Germinal center (tissue), 1 donor: ENCODE data around the gene PNO1.
A peak's percentile ranks its signal among the peaks of the same experiment; 100 is the strongest.

ENCODE experiments used
- DNase-seq: peaks from one replicate; pipeline ENCODE4 v3.0.0; 2012; ENCODE audit warnings: mixed read lengths, low spot score

The PNO1 gene

GRCh38 chr2:68195096-68195495 is 37.4 kb downstream of the PNO1 start:
- DNase-seq = no peak

DNA sequence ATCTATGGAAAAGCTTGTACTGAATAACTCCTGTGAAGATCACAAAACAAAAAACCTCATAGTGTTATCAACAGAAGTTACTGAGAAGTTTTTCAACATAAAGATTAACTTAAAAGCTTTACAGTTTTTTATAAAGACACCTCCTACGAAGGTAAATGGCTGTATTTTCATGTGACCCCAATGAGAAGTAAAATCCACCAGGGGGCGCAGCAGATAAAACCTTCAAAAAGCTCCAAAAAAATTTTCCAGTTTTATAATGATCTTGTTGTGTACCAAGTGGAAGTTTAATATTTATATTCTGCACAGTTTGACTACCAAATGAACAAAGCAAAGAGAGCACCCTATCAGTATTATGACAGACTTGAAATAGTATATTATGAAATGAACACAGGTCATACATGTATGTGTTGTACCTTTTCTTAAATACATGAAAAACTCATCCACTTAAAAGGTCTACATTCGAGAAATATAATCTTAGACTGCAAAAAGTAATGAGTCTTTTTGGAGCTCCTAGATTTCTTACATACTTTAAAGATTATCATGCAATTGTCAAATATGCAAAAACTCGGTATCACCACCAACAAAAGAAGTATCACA is 38.5 kb downstream of the PNO1 start:
- peak; percentile 30 for DNase-seq

DNA sequence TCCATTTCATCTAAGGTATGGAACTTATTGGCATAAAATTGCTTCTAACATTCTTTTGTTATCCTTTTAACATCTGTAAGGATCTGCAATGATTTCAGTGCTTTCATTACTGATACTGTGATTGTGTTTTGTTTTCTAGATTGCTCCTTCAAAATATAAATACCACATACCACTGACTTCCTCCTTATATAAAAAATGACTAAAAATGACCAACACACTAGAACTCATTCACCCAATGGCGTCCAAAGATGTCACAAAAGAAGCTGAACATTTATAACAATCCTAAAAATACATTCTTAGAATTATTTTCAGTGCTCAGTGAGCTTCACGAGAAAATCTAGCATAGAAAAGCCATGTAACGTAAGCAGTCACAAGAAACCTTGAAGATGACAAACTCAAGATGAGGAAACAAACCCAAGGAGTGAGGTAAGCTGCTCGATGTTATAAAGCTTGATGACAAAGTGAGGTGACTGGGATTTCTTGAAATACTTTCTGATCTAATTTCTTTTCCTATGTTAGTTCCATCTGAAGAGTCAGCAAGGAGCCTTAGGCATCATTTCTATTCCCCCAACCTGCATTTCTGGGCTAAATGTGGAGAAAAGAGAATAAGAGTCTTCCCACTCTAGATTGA is 42.6 kb downstream of the PNO1 start:
- DNase-seq = no peak

DNA sequence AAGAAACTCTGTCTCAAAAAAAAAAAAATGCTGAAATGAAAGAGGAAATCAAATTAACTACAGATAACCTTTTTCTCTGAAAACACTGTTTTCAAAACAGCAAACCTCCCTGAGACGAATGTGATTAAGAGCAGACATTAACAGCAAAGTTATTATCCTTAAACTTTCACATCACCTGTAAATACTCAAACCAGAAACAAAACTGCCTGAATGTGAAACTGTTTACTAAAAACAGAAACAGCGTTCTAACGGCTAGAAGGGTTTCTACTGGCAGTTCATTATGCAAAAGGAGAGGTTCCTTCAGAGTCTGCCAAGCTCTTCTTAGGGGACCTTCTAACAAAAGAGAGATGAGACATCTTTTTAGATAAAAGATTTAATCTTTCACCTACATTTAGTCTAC is 45.9 kb downstream of the PNO1 start:
- peak; percentile 50 for DNase-seq

- no peak for DNase-seq
These were observed 49.1 kb downstream of the PNO1 start for GRCh38 chr2:68206793-68207192.

- DNase-seq = no peak
These were observed 56.7 kb downstream of the PNO1 start for GRCh38 chr2:68214381-68214780.

GRCh38 chr2:68216454-68217310 is 59.0 kb downstream of the PNO1 start:
- no peak for DNase-seq

- no peak for DNase-seq
These were observed 60.0 kb downstream of the PNO1 start for GRCh38 chr2:68217729-68218128.

- no peak for DNase-seq
These were observed 60.7 kb downstream of the PNO1 start for GRCh38 chr2:68218343-68218901.

DNA sequence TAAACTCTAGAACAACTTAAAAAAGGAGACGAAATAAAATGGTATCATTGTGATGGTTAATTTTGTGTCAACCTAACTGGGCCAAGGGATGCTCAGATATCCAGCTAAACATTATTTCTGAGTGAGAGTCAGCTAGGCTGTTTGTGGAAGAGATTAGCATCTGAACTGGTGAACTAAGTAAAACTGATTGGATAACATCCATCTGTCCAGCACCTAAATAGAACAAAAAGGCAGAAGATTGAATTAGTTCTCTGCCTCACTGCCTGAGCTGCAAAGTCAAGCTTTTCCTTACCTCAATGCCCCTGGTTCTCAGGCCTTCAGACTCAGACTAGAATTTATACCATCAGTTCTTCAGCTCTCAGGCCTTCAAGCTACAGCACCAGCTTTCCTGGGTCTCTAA is 64.6 kb downstream of the PNO1 start:
- no peak for DNase-seq

DNA sequence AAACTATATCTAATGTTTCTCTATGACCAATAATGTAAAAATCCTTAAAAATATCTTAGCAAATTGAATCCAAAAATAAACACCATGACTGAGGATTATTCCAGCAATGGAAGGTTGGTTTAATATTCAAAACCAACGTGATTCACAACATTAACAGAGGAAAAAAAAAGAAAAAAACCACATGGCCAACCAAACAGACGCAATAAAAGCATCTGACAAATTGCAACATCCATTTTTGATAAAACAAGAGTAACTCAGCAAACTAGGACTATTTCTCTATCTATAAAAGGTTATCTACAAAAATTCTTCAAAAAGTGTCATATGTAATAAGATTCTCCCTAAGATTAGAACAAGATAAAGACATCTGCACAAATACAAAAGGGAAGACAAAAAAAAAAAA is 65.7 kb downstream of the PNO1 start:
- no peak for DNase-seq

DNA sequence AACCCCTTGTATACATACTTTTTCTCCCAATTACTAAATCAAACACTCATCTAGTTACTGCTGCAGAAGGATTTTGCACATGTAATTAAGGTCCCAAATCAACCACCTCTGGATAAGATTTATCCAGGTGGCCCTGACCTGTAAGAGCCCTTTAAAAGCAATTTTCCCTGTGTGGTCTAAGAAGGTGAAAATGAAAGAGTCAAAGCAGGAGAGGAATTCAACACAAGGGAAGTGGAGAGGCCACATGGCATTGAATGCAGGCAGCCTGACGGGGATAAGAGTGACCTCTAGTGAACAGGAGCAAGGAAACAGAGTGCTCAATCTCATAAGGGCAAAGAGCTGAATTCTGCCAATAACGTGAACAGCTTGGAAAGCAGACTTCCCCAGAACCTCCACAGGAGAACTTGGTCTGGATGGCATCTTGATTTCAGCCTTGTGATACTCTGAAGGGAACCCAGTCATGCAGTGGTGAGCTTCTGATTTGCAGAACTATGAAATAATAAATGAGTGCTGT is 67.5 kb downstream of the PNO1 start:
- DNase-seq = no peak
